HCT116 (cell line): Measurements from ENCODE around the gene NTNG1. TPM values are rescaled to one million over a fixed set of nuclear protein-coding genes. Genes with fewer than 3 reads are reported as not detected.

Experiments used
- ATAC-seq: fragments of 200-7000 bp; cut with Tn5 transposase; 2 replicates; pipeline ENCODE4 v1.9.1; 2020; ENCODE audit warnings: mild to moderate bottlenecking, moderate library complexity
- BruUV-seq: library from RNA; stranded (reverse); fragments of 400-500 nt; replicated peaks from 2 replicates; lab custom pipeline; 2021; lab: Mats Ljungman, UMichigan
- CTCF ChIA-PET: fragments of 300-600 bp; sonication (Branson Sonifier 250); formaldehyde crosslinking; loops from one replicate; lab custom pipeline; 2021; ENCODE audit warnings: antibody characterized with exemption; lab: Charles Lee
- POLR2A ChIA-PET: fragments of 300-600, 350-600 bp; sonication (Branson Sonifier 250); formaldehyde crosslinking; loops from one replicate; lab custom pipeline; 2021; ENCODE audit warnings: antibody characterized with exemption; lab: Charles Lee
- RAD21 ChIA-PET, 2 experiments: fragments of 300-600 bp; sonication (Branson Sonifier 250); formaldehyde crosslinking; loops; one replicate each; lab custom pipeline; 2023; ENCODE audit warnings: low total read pairs in 2 of 2; ENCODE audit not compliant: uncharacterized antibody in 2 of 2, unreplicated experiment in 2 of 2, low non-redundant PET in 1 of 2; lab: Charles Lee
- DNase-seq: peaks from one replicate; pipeline ENCODE4 v3.0.0-alpha.2; 2010; ENCODE audit warnings: low read depth, low spot score
- H2AFZ ChIP-seq: fragments of 200-600 bp; shearing (Covaris generic), sonication (generic); 2 replicates; pipeline ENCODE4 v1.6.1; 2017; ENCODE audit warnings: low read depth, mixed run types, mixed read lengths, antibody characterized with exemption, low read length; ENCODE audit not compliant: poor library complexity, severe bottlenecking
- H3K27ac ChIP-seq: 2 replicates; pipeline ENCODE4 v1.5.1; 2012; ENCODE audit warnings: low read depth, low read length
- H3K27me3 ChIP-seq: fragments of 200-600 bp; sonication (generic); 2 replicates; pipeline ENCODE4 v1.6.1; 2016; ENCODE audit warnings: mixed run types, low read length, mixed read lengths; ENCODE audit not compliant: insufficient read depth
- H3K36me3 ChIP-seq, 2 experiments: fragments of 200-500 bp in 1 of 2; fragments of 200-600 bp in 1 of 2; sonication (Bioruptor generic) in 1 of 2; sonication (generic) in 1 of 2; 2 replicates each; pipeline versions ENCODE4 v1.5.1 to v1.6.1; 2014 to 2016; ENCODE audit warnings: low read length in 2 of 2, inconsistent platforms in 1 of 2, mixed read lengths in 1 of 2, mixed run types in 1 of 2; ENCODE audit not compliant: insufficient read depth in 2 of 2, control insufficient read depth in 1 of 2
- H3K4me1 ChIP-seq, 2 experiments: fragments of 200-600 bp in 1 of 2; sonication (generic) in 1 of 2; 2 replicates each; pipeline versions ENCODE4 v1.5.1 to v1.6.1; 2012 to 2017; ENCODE audit warnings: low read length in 2 of 2, inconsistent platforms in 1 of 2, mild to moderate bottlenecking in 1 of 2, mixed read lengths in 1 of 2, mixed run types in 1 of 2, moderate library complexity in 1 of 2; ENCODE audit not compliant: insufficient read depth in 2 of 2, control insufficient read depth in 1 of 2
- H3K4me2 ChIP-seq: fragments of 200-600 bp; sonication (generic); 2 replicates; pipeline ENCODE4 v1.6.1; 2017; ENCODE audit warnings: mixed run types, low read length, mixed read lengths
- H3K4me3 ChIP-seq, 2 experiments: fragments of 200-600 bp in 1 of 2; sonication (generic) in 1 of 2; replicated peaks in 1 of 2; 2 replicates each; pipeline ENCODE4 v1.5.1; 2011 to 2016; ENCODE audit warnings: low read length in 2 of 2, control low read depth in 1 of 2, low read depth in 1 of 2, mild to moderate bottlenecking in 1 of 2, mixed read lengths in 1 of 2, mixed run types in 1 of 2
- H3K79me2 ChIP-seq: fragments of 200-600 bp; sonication (generic); 2 replicates; pipeline ENCODE4 v1.6.1; 2017; ENCODE audit warnings: mild to moderate bottlenecking, mixed run types, low read length, moderate library complexity, mixed read lengths; ENCODE audit not compliant: insufficient read depth
- H3K9ac ChIP-seq: fragments of 200-600 bp; sonication (generic); 2 replicates; pipeline ENCODE4 v1.6.1; 2016; ENCODE audit warnings: low read length, mixed read lengths
- H3K9me2 ChIP-seq: fragments of 200-600 bp; sonication (generic), shearing (Covaris generic); 2 replicates; pipeline ENCODE4 v1.6.1; 2017; ENCODE audit warnings: mixed run types, mild to moderate bottlenecking, moderate library complexity; ENCODE audit not compliant: insufficient read depth
- H3K9me3 ChIP-seq, 2 experiments: fragments of 200-500 bp in 1 of 2; fragments of 200-600 bp in 1 of 2; sonication (Bioruptor generic) in 1 of 2; sonication (generic) in 1 of 2; 2 replicates each; pipeline ENCODE4 v1.6.1; 2014 to 2017; ENCODE audit warnings: low read length in 2 of 2, mixed read lengths in 2 of 2, inconsistent platforms in 1 of 2, low read depth in 1 of 2, mild to moderate bottlenecking in 1 of 2, mixed run types in 1 of 2, moderate library complexity in 1 of 2; ENCODE audit not compliant: control insufficient read depth in 1 of 2, insufficient read depth in 1 of 2
- H4K20me1 ChIP-seq: fragments of 200-600 bp; sonication (generic), shearing (Covaris generic); 2 replicates; pipeline ENCODE4 v1.6.1; 2017; ENCODE audit warnings: mixed run types, mild to moderate bottlenecking, moderate library complexity; ENCODE audit not compliant: insufficient read depth
- CBX3 ChIP-seq: IDR thresholded peaks from 2 replicates; pipeline ENCODE4 v1.6.1; 2012; ENCODE audit warnings: low read depth
- CEBPB ChIP-seq: IDR thresholded peaks from 2 replicates; pipeline ENCODE4 v1.6.1; 2012; ENCODE audit warnings: low read depth
- ELF1 ChIP-seq: IDR thresholded peaks from 2 replicates; pipeline ENCODE4 v1.6.1; 2012; ENCODE audit warnings: low read depth, borderline replicate concordance
- EZH2phosphoT487 ChIP-seq: fragments of 200-600 bp; IDR thresholded peaks from 2 replicates; pipeline ENCODE4 v1.6.1; 2018; ENCODE audit warnings: antibody characterized with exemption, borderline replicate concordance
- JUND ChIP-seq: IDR thresholded peaks from 2 replicates; pipeline ENCODE4 v1.6.1; 2012
- POLR2A ChIP-seq: IDR thresholded peaks from 2 replicates; pipeline ENCODE4 v1.7.0; 2011; ENCODE audit warnings: borderline replicate concordance; ENCODE audit not compliant: insufficient read depth, insufficient read length; ENCODE audit errors: extremely low read depth
- POLR2AphosphoS5 ChIP-seq: IDR thresholded peaks from 2 replicates; pipeline ENCODE4 v1.6.1; 2011; ENCODE audit warnings: mild to moderate bottlenecking, low read depth, low read length, moderate library complexity
- RAD21 ChIP-seq: IDR thresholded peaks from 2 replicates; pipeline ENCODE4 v1.6.1; 2012; ENCODE audit warnings: low read depth, mild to moderate bottlenecking
- SRF ChIP-seq: IDR thresholded peaks from 2 replicates; pipeline ENCODE4 v1.6.1; 2012; ENCODE audit warnings: low read depth
- intact Hi-C: fragments of 100-400 bp; cut with micrococcal nuclease; formaldehyde crosslinking; loops from 2 replicates; pipeline ENCODE4 v1.10.0; 2022
- total RNA-seq: library from RNA; stranded (reverse); gene quantifications from one replicate; pipeline ENCODE4 v1.2.1, GENCODE V29; 2021; ENCODE audit not compliant: unreplicated experiment
- TF ChIP-seq, protein P1 (sequence below): IDR thresholded peaks from 2 replicates; pipeline ENCODE4 v1.6.1; 2012
- TF ChIP-seq, protein P2 (sequence below): IDR thresholded peaks from 2 replicates; pipeline ENCODE4 v1.6.1; 2011; ENCODE audit warnings: mild to moderate bottlenecking, low read length, moderate library complexity; ENCODE audit not compliant: insufficient replicate concordance; ENCODE audit errors: extremely low read depth
- TF ChIP-seq, protein P3 (sequence below): IDR thresholded peaks from 2 replicates; pipeline ENCODE4 v1.6.1; 2012; ENCODE audit warnings: low read depth
- TF ChIP-seq, protein P4 (sequence below): IDR thresholded peaks from 2 replicates; pipeline ENCODE4 v1.6.1; 2012
- TF ChIP-seq, protein P5 (sequence below), 3 experiments: fragments of 200-600 bp in 1 of 3; sonication (generic) in 1 of 3; IDR thresholded peaks in 2 of 3; conservative IDR thresholded peaks in 1 of 3; 2 replicates each; pipeline ENCODE4 v1.5.1; 2012 to 2017; ENCODE audit warnings: low read depth in 2 of 3, low read length in 2 of 3, antibody characterized with exemption in 1 of 3, borderline replicate concordance in 1 of 3, control low read depth in 1 of 3, mild to moderate bottlenecking in 1 of 3, mixed read lengths in 1 of 3, mixed run types in 1 of 3, moderate library complexity in 1 of 3; ENCODE audit not compliant: insufficient read depth in 1 of 3

NTNG1 gene
- total RNA-seq, 1 experiment from 2014 or later = not detected

DNA sequence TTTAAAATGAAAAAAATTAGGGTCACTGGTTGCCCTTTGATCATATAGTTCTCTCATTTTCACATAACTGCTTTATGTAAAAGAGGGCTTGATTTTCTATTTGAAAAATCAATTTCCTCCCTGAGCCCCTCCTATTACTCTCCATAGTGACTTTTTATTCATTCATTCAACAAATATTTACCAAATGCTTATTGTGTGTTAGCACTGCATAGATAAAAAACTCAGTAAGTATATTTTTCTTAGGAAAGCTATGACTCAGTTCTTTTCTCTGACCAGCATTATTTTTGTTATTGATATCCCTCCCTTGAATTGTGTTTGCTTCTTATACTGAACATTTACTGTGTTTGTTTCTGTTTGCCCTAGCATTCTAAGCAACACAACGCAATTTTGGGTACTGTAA lies 59.8 kb downstream of the NTNG1 start:
- no peak overlapping the region for H3K9ac ChIP-seq
- POLR2A ChIA-PET = no interaction called here
- H3K79me2 ChIP-seq = no peaks in the 10 kb centered on the region
- no peaks in the 10 kb centered on the region for H3K9me2 ChIP-seq
- no peak overlapping the region for H3K4me2 ChIP-seq
- CTCF ChIA-PET = no interaction called here
- H3K27me3 ChIP-seq = no peaks in the 10 kb centered on the region
- ATAC-seq = no peak
- no peak overlapping the region for H3K4me3 ChIP-seq
- peaks cover 3% of the 10 kb centered on the region in 2 experiments; a peak in 2 of 4 replicates for H3K9me3 ChIP-seq
- intact Hi-C loops = no loop called here
- no peaks in the 10 kb centered on the region for H4K20me1 ChIP-seq
- RAD21 ChIA-PET = no interaction called here
- no peak overlapping the region for H2AFZ ChIP-seq
- no peak for TF ChIP-seq CEBPB
- TF ChIP-seq CBX3 = no peak
- no peak for TF ChIP-seq ELF1
- no peaks in the 10 kb centered on the region for H3K36me3 ChIP-seq
- no TSS peak for BruUV-seq
- H3K4me1 ChIP-seq = no peaks in the 10 kb centered on the region
- no peak for DNase-seq
- no peak overlapping the region for H3K27ac ChIP-seq

DNA sequence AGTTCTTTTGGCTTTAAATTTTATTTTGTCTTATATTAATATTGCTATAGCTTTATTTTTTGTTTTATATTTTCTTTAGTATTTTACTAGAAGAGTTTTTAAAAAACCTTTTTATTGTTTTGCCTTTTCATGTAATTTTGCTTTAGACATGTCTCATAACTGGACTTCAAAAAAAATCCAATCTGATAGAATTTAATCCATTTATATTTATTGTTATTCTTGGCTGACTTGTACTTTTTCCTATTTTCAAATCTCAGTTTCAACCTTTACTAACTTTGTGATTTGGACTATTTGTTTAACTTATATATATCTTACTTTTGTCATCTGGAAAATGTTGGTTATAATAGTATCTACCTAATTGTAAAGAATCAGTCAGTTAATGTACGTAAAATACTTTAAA lies 61.2 kb downstream of the NTNG1 start:
- Histone ChIP-seq H3K9me3 (peaks cover 3% of the 10 kb centered on the region in 2 experiments; a peak in 2 of 4 replicates), H3K79me2 (no peaks in the 10 kb centered on the region), H3K4me2 (no peak overlapping the region), H4K20me1 (no peaks in the 10 kb centered on the region), H3K27me3 (no peaks in the 10 kb centered on the region), H3K27ac (no peak overlapping the region), H3K9ac (no peak overlapping the region), H3K4me3 (no peak overlapping the region), H3K36me3 (no peaks in the 10 kb centered on the region), H2AFZ (no peak overlapping the region), H3K4me1 (no peaks in the 10 kb centered on the region), H3K9me2 (no peaks in the 10 kb centered on the region)
- no peak for ATAC-seq
- ChIA-PET CTCF (no interaction called here), RAD21 (no interaction called here), POLR2A (no interaction called here)
- intact Hi-C loops = no loop called here
- no TSS peak for BruUV-seq
- no peak for DNase-seq
- TF ChIP-seq POLR2AphosphoS5 = no peak
- TF ChIP-seq, protein P1, sequence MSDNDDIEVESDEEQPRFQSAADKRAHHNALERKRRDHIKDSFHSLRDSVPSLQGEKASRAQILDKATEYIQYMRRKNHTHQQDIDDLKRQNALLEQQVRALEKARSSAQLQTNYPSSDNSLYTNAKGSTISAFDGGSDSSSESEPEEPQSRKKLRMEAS = no peak
- TF ChIP-seq POLR2A = no peak
- no peak for TF ChIP-seq SRF
- TF ChIP-seq, protein P2, sequence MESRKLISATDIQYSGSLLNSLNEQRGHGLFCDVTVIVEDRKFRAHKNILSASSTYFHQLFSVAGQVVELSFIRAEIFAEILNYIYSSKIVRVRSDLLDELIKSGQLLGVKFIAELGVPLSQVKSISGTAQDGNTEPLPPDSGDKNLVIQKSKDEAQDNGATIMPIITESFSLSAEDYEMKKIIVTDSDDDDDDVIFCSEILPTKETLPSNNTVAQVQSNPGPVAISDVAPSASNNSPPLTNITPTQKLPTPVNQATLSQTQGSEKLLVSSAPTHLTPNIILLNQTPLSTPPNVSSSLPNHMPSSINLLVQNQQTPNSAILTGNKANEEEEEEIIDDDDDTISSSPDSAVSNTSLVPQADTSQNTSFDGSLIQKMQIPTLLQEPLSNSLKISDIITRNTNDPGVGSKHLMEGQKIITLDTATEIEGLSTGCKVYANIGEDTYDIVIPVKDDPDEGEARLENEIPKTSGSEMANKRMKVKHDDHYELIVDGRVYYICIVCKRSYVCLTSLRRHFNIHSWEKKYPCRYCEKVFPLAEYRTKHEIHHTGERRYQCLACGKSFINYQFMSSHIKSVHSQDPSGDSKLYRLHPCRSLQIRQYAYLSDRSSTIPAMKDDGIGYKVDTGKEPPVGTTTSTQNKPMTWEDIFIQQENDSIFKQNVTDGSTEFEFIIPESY = no peak
- no peak for TF ChIP-seq EZH2phosphoT487
- TF ChIP-seq, protein P3, sequence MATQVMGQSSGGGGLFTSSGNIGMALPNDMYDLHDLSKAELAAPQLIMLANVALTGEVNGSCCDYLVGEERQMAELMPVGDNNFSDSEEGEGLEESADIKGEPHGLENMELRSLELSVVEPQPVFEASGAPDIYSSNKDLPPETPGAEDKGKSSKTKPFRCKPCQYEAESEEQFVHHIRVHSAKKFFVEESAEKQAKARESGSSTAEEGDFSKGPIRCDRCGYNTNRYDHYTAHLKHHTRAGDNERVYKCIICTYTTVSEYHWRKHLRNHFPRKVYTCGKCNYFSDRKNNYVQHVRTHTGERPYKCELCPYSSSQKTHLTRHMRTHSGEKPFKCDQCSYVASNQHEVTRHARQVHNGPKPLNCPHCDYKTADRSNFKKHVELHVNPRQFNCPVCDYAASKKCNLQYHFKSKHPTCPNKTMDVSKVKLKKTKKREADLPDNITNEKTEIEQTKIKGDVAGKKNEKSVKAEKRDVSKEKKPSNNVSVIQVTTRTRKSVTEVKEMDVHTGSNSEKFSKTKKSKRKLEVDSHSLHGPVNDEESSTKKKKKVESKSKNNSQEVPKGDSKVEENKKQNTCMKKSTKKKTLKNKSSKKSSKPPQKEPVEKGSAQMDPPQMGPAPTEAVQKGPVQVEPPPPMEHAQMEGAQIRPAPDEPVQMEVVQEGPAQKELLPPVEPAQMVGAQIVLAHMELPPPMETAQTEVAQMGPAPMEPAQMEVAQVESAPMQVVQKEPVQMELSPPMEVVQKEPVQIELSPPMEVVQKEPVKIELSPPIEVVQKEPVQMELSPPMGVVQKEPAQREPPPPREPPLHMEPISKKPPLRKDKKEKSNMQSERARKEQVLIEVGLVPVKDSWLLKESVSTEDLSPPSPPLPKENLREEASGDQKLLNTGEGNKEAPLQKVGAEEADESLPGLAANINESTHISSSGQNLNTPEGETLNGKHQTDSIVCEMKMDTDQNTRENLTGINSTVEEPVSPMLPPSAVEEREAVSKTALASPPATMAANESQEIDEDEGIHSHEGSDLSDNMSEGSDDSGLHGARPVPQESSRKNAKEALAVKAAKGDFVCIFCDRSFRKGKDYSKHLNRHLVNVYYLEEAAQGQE = no peak
- TF ChIP-seq, protein P4, sequence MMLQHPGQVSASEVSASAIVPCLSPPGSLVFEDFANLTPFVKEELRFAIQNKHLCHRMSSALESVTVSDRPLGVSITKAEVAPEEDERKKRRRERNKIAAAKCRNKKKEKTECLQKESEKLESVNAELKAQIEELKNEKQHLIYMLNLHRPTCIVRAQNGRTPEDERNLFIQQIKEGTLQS = no peak
- TF ChIP-seq RAD21 = no peak
- no peak for TF ChIP-seq JUND
- TF ChIP-seq, protein P5, sequence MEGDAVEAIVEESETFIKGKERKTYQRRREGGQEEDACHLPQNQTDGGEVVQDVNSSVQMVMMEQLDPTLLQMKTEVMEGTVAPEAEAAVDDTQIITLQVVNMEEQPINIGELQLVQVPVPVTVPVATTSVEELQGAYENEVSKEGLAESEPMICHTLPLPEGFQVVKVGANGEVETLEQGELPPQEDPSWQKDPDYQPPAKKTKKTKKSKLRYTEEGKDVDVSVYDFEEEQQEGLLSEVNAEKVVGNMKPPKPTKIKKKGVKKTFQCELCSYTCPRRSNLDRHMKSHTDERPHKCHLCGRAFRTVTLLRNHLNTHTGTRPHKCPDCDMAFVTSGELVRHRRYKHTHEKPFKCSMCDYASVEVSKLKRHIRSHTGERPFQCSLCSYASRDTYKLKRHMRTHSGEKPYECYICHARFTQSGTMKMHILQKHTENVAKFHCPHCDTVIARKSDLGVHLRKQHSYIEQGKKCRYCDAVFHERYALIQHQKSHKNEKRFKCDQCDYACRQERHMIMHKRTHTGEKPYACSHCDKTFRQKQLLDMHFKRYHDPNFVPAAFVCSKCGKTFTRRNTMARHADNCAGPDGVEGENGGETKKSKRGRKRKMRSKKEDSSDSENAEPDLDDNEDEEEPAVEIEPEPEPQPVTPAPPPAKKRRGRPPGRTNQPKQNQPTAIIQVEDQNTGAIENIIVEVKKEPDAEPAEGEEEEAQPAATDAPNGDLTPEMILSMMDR (IDR thresholded peaks at IDR 0.05 in 2 of 3, conservative IDR thresholded peaks at IDR 0.05 in 1 of 3; ENCODE audit: borderline replicate concordance in 1 of 3, insufficient read depth in 1 of 3, low read depth in 2 of 3, low read length in 2 of 3) = no peak
